GM12878 (cell line): Measurements from ENCODE around the gene AP2S1. TPM values are rescaled to one million over a fixed set of nuclear protein-coding genes. Genes with fewer than 3 reads are reported as not detected.
A peak's percentile ranks its signal among the peaks of the same experiment; 100 is the strongest.

ENCODE experiments used
- CBX5 ChIP-seq: sonication (generic); IDR thresholded peaks from 2 replicates; pipeline ENCODE4 v1.6.1; 2016; ENCODE audit warnings: low read depth, moderate library complexity, mild to moderate bottlenecking, inconsistent platforms
- CTCF ChIP-seq, 3 experiments: IDR thresholded peaks in 2 of 3; conservative IDR thresholded peaks in 1 of 3; 2 replicates each; pipeline ENCODE4 v1.5.1; 2011; ENCODE audit warnings: low read depth in 3 of 3, low read length in 3 of 3, mild to moderate bottlenecking in 3 of 3, control low read depth in 2 of 3, moderate library complexity in 2 of 3, inconsistent platforms in 1 of 3, mixed read lengths in 1 of 3; ENCODE audit not compliant: control insufficient read depth in 2 of 3, insufficient read depth in 1 of 3; ENCODE audit errors: extremely low read depth in 1 of 3
- DPF2 ChIP-seq: fragments of 450-650 bp; IDR thresholded peaks from 2 replicates; pipeline ENCODE4 v1.6.1; 2017; ENCODE audit warnings: mild to moderate bottlenecking
- GATAD2B ChIP-seq: fragments of 450-650 bp; conservative IDR thresholded peaks from 2 replicates; pipeline ENCODE4 v1.6.1; 2017; ENCODE audit warnings: low read depth, mild to moderate bottlenecking, moderate library complexity
- KLF5 ChIP-seq: fragments of 450-650 bp; IDR thresholded peaks from 2 replicates; pipeline ENCODE4 v1.6.1; 2014; ENCODE audit warnings: mild to moderate bottlenecking; ENCODE audit not compliant: partially characterized antibody
- MYB ChIP-seq: fragments of 150-350 bp; IDR thresholded peaks from 2 replicates; pipeline ENCODE4 v1.6.1; 2014; ENCODE audit warnings: mild to moderate bottlenecking, low read depth, low read length, borderline replicate concordance
- MYC ChIP-seq: IDR thresholded peaks from 2 replicates; pipeline ENCODE4 v1.6.1; 2011; ENCODE audit warnings: mild to moderate bottlenecking, low read length, moderate library complexity, inconsistent platforms; ENCODE audit not compliant: insufficient read depth, insufficient replicate concordance, insufficient read length, severe bottlenecking
- RAD21 ChIP-seq: IDR thresholded peaks from 2 replicates; pipeline ENCODE4 v1.6.1; 2011; ENCODE audit warnings: mild to moderate bottlenecking, low read depth, low read length, moderate library complexity; ENCODE audit not compliant: insufficient read depth
- SMC3 ChIP-seq: IDR thresholded peaks from 2 replicates; pipeline ENCODE4 v1.6.1; 2011; ENCODE audit warnings: low read length, improper control_type of control experiment, borderline replicate concordance
- SUPT20H ChIP-seq: IDR thresholded peaks from 2 replicates; pipeline ENCODE4 v1.6.1; 2011; ENCODE audit warnings: low read depth, mild to moderate bottlenecking, low read length, moderate library complexity, borderline replicate concordance; ENCODE audit not compliant: control insufficient read depth
- TCF12 ChIP-seq: IDR thresholded peaks from 2 replicates; pipeline ENCODE4 v1.6.1; 2011; ENCODE audit warnings: low read depth, mild to moderate bottlenecking, low read length
- ZNF384 ChIP-seq: IDR thresholded peaks from 2 replicates; pipeline ENCODE4 v1.6.1; 2012; ENCODE audit warnings: low read depth, mild to moderate bottlenecking, low read length, improper control_type of control experiment, borderline replicate concordance
- polyA plus RNA-seq, 11 experiments: library from polyadenylated mRNA; depleted of rRNA in 4 of 11; unstranded in 6 of 11; stranded (reverse) in 5 of 11; fragments of >200 nt; fragmentation: Nextera tagmentation in 4 of 11; fragmentation: Illumina TruSeq in 1 of 11; extraction: Ambion mirVana in 4 of 11; extraction: Trizol in 1 of 11; gene quantifications; 1 replicate in 1 of 11; 2 replicates in 10 of 11; pipeline versions ENCODE4 v1.2.1 to v1.2.3, GENCODE V29; 2011 to 2016; ENCODE audit warnings: inconsistent platforms in 2 of 11, missing spikeins in 2 of 11, low read depth in 1 of 11
- total RNA-seq, 4 experiments: library from RNA; depleted of rRNA in 3 of 4; stranded (reverse); fragments of >200 nt in 3 of 4; fragmentation: Illumina TruSeq in 1 of 4; extraction: Trizol in 1 of 4; gene quantifications; 2 replicates each; pipeline versions ENCODE4 v1.2.1 to v1.2.3, GENCODE V29; 2013 to 2021
- TF ChIP-seq, protein P1 (sequence below): fragments of 450-650 bp; IDR thresholded peaks from 2 replicates; pipeline ENCODE4 v1.6.1; 2016; ENCODE audit warnings: mild to moderate bottlenecking, moderate library complexity, borderline replicate concordance
- TF ChIP-seq, protein P2 (sequence below): fragments of 450-650 bp; IDR thresholded peaks from 2 replicates; pipeline ENCODE4 v1.6.1; 2016; ENCODE audit warnings: mild to moderate bottlenecking

AP2S1 gene
- total and polyA plus RNA-seq, 10 of the 15 experiments (the other 5 are each of a cell fraction or from before 2014, with no cell fraction given), result 10.8 to 239 (median 104) TPM

DNA sequence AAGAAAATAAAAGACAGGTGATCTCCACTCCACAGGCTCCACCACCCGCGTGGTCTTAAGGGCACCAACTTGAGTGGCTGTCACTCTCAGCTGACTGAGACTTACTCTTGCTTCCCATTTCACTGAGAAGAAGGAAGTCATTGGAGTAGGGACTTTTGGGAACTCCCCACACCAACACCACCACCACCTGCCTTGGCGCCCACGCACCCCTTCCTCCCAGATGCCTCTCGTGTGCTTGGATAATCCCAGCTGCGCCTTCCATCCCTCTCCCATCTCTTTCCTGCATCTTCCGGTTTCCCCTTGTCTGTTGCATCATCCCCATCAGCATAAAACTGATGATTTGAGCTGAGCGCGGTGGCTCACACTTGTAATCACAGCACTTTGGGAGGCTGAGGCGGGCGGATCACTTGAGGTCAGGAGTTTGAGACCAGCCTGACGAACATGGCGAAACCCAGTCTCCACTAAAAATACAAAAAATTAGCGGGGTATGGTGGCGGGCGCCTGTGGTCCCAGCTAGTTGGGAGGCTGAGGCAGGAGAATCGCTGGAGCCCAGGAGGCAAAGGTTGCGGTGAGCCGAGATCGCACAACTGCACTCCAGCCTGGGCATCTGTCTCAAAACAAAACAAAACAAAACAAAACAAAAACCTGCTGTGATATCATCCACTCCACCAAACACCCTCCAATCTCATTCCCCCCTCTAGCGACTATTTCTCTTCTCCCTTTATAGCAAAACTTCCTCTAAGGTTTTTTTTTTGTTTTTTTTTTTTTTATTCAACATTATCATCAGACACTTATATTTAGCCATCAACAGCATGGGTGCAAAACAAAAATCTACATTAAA, 25.5 kb downstream of the AP2S1 start (continued):
- TF ChIP-seq, protein P1, sequence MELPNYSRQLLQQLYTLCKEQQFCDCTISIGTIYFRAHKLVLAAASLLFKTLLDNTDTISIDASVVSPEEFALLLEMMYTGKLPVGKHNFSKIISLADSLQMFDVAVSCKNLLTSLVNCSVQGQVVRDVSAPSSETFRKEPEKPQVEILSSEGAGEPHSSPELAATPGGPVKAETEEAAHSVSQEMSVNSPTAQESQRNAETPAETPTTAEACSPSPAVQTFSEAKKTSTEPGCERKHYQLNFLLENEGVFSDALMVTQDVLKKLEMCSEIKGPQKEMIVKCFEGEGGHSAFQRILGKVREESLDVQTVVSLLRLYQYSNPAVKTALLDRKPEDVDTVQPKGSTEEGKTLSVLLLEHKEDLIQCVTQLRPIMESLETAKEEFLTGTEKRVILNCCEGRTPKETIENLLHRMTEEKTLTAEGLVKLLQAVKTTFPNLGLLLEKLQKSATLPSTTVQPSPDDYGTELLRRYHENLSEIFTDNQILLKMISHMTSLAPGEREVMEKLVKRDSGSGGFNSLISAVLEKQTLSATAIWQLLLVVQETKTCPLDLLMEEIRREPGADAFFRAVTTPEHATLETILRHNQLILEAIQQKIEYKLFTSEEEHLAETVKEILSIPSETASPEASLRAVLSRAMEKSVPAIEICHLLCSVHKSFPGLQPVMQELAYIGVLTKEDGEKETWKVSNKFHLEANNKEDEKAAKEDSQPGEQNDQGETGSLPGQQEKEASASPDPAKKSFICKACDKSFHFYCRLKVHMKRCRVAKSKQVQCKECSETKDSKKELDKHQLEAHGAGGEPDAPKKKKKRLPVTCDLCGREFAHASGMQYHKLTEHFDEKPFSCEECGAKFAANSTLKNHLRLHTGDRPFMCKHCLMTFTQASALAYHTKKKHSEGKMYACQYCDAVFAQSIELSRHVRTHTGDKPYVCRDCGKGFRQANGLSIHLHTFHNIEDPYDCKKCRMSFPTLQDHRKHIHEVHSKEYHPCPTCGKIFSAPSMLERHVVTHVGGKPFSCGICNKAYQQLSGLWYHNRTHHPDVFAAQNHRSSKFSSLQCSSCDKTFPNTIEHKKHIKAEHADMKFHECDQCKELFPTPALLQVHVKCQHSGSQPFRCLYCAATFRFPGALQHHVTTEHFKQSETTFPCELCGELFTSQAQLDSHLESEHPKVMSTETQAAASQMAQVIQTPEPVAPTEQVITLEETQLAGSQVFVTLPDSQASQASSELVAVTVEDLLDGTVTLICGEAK, result peak; percentile 77
- peak; percentile 23; the same call in 1 of the 2 replicates for TF ChIP-seq SMC3
- TF ChIP-seq RAD21, result peak; percentile 73
- TF ChIP-seq SUPT20H, result no peak
- no peak for TF ChIP-seq MYB
- peak; percentile 15 to 44 (median 32); a peak in 3 of 6 replicates for TF ChIP-seq CTCF (IDR thresholded peaks at IDR 0.05 in 2 of 3, conservative IDR thresholded peaks at IDR 0.05 in 1 of 3; ENCODE audit: control insufficient read depth in 2 of 3, extremely low read depth in 1 of 3, insufficient read depth in 1 of 3, low read depth in 3 of 3, low read length in 3 of 3)
- TF ChIP-seq MYC, result no peak
- TF ChIP-seq CBX5, result no peak
- peak; percentile 87; the same call in 1 of the 2 replicates for TF ChIP-seq ZNF384
- 0 out of 2 replicates have a peak, but pooled peaks have one; percentile 14 for TF ChIP-seq GATAD2B
- TF ChIP-seq, protein P2, sequence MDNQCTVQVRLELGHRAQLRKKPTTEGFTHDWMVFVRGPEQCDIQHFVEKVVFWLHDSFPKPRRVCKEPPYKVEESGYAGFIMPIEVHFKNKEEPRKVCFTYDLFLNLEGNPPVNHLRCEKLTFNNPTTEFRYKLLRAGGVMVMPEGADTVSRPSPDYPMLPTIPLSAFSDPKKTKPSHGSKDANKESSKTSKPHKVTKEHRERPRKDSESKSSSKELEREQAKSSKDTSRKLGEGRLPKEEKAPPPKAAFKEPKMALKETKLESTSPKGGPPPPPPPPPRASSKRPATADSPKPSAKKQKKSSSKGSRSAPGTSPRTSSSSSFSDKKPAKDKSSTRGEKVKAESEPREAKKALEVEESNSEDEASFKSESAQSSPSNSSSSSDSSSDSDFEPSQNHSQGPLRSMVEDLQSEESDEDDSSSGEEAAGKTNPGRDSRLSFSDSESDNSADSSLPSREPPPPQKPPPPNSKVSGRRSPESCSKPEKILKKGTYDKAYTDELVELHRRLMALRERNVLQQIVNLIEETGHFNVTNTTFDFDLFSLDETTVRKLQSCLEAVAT, result peak; percentile 95
- TF ChIP-seq DPF2, result 0 out of 2 replicates have a peak, but pooled peaks have one; percentile 10
- 0 out of 2 replicates have a peak, but pooled peaks have one; percentile 44 for TF ChIP-seq TCF12
- TF ChIP-seq KLF5, result no peak
